Posterior cingulate gyrus (tissue), 11 donors: ENCODE results near the gene AMIGO1.

Experiments used
- DNase-seq, 10 donors: peaks; one replicate each; pipeline versions ENCODE4 v3.0.0 to v3.0.0-alpha.2; 2020 to 2021; ENCODE audit warnings: mixed read lengths in 3 of 10
- intact Hi-C: fragments of 100-400 bp; cut with DNase I; formaldehyde crosslinking; loops from one replicate; pipeline ENCODE4 v1.15.1; 2023

Gene AMIGO1

DNA sequence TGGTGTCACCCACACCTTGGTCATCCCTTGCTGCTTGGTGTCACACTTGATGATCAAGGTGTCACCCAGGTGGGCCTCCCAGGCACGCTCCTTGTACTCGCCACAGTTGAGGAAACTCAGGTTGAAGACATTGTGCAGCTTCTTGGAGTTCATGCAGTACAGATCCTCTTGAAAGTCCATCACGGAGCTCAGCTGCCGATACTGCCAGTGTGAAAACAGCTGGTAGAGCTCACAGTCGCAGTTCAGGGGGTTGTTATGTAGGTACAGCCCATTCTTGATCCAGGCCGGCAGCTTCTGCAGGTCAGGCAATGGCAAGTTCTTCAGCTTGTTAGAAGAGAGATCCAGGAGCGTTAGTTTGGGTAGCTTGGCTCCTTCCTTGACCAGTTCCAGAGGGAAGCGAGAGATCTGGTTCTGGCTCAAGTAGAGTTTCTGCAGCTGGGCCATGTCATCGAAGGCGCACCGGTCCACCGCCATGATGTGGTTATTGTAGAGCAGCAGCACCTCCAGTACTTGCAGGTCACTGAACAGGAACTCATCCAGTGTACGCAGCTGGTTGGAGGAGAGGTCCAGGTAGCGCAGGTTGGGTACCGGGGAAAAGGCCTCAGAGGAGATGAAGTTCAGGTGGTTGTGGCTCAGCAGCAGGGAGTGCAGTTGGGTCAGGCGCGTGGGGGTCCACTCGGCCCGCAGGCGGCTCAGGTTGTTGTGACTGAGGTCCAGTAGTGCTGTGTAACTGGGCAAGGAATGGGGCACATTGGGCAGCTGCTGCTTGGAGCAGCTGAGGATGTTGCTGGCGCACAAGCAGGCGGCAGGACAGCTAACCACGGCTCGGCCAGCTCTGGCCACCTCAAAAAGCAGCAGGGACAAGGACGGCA lies 1.3 kb downstream of the AMIGO1 start:
- intact Hi-C loops = no loop called here
- DNase-seq = peak in 1 of 10 donors; percentile 84

DNA sequence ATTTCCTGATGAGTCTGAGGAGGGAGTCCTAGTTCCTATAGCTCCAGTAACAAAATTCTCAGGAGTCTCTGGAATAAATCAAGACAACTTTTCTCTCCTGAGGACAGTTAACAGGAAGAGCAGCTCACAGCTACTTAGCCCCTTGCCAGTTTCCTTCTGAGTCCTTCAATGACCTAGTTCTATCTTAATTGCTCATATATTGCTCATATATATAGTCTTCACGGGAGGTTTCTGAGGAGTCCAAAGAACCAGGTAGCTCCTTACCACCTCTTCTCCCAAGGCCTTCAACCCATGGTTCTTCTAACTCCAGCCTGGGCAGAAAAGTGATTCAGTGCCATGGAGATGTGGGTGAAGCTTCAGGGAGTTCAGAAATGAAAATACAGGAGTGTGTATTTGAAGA lies 4.6 kb downstream of the AMIGO1 start:
- intact Hi-C loops = no loop called here
- no peak for DNase-seq

- intact Hi-C loops = no loop called here
- DNase-seq = no peak
These were observed 5.6 kb downstream of the AMIGO1 start for GRCh38 chr1:109503935-109504334.

DNA sequence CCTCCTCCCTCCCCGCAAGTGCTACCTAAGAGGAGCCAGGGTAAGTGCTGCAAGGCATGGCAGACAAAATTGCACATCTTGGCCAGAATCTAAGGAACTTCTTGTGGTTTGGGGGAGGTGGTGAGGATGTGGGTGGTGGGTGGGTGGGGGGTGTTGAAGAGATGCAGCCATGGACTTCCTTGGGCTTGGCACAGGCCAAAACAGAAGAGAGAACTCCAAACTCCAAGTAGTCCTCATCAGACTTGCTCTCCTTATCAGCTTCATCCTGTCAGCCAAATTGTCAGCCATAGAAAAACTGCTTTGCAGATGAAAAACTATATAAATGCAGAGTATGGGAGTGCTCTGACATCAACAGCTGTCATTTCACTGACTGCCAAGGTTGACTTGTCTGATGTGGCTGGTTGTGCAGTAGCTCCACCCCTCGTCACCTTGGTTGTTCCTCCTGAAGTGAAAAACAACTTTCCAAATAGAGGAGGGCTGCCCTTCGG lies 7.1 kb downstream of the AMIGO1 start:
- DNase-seq = peak in 1 of 10 donors; percentile 20
- intact Hi-C loops = no loop called here

GRCh38 chr1:109501644-109502363 lies 7.7 kb downstream of the AMIGO1 start:
- intact Hi-C loops = no loop called here
- DNase-seq = peak in 1 of 10 donors; percentile 77

GRCh38 chr1:109500941-109501381 lies 8.6 kb downstream of the AMIGO1 start:
- DNase-seq = peak in 1 of 10 donors; percentile 61
- intact Hi-C loops = no loop called here

DNA sequence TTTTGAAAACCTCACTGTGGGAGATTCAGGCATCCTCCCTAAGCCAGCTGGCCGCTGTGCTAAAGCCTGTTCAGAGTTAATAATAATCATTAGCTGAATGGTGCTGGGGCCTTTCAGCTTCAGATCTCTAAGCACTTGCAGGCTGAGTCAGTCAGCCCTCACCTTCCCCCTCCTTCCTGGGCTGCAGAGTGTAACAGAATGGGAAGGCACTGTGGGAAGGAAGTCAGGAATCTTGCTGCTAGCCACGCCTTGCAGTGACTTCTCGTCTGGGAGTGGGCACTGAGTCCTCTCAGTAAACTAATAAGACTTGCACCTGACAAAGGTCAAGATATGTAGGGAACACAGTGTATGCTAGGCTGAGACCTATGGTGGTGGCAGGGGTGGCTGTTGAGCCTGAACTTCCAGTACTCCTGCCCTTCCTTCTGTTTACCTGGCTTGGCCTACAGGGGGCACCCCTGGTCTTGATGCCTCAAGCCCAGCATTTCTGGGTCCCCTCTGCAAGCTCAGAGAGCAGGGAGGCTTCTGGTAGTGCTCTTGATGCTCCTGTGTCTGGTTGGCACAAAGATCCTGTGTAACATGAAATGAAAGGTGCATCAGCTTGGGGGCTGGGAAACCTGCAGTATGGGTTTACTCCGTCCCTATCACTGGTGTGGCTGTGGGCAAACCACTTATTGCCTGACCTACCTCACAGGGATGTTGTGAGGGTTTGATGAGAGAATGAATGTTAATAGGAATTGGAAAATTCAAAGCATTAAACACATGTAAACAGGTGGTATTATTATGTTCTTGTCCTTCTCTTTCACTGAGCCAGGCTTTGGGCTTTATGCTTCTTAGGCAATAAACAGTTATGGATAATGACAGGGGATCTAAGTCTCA lies 9.6 kb downstream of the AMIGO1 start:
- peak in 2 of 10 donors; percentile 29 to 88 for DNase-seq

GRCh38 chr1:109499081-109499480 lies 10.4 kb downstream of the AMIGO1 start:
- peak in 2 of 10 donors; percentile 82 to 88 for DNase-seq
- intact Hi-C loops = no loop called here

More for the DNA sequence above, 9.6 kb downstream of the AMIGO1 start:
- intact Hi-C loops = no loop called here

DNA sequence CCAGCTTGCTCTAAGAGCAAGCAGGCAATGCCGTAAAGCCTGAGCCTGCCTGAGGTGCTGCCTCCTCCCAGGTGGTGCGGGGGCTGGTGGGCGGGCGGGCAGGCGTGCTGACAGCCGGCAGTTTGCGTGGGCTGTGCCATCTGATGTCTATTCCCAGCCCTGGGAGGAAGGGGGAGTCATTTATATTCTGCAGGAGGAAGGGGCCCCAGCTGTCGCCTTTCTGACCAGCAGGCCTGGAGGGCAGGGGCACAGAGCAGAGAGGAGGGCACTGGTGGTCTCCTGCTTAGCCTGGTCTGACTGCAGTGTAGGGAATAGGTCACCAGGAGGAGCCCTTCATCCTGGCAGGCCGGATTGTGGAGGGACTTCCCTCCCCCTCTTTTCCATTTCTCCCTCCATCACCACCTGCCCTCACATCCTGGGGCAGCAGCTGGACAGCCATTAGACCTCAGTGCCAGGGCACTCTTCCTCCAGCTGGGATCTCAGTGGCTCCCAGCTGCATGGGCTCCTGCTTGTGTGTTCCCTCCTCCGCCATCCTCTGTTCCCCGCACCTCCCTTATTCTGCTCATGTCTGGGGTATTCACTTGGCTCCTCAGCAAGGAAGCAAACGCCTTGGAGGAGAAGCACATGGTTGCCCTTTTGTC lies 11.2 kb downstream of the AMIGO1 start:
- peak in 6 of 10 donors; percentile 43 to 90 (median 70) for DNase-seq
- intact Hi-C loops = no loop called here

DNA sequence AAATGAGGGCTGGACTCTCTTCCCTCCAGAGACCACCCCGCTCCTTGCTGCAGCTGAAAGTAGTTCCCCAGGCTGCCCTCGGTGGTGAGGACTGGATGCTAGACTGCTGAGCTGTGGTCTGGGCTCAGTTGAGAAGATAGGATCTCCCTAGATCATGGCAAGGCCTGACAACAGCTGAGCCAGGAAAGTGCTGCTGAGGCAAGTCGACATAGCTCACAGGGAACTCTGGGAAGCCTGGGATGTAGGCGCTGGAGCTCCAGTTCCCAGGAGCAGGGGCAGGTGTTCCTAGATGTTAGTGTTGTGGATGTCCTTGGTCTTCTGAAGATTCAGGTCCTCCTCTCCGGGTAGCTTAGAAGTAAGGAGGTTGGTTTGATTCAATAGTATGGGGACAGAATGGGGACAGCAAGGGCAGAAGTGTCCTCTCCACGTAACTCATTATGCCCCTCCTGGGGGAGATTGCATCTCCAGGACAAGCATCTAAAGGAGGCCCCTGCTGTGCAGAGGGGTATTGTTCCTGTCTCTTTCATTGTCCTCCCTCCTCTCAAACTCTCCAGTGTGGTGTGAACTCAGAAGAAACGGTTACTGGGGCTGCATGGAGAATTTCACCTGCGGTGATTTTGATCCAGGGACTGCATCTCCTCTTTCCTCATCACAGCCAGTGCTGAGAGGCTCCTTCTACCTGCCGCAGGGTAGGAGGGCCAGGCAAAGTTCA lies 11.9 kb downstream of the AMIGO1 start:
- intact Hi-C loops = no loop called here
- DNase-seq = peak in 1 of 10 donors; percentile 84

GRCh38 chr1:109495738-109496137 lies 13.8 kb downstream of the AMIGO1 start:
- intact Hi-C loops = no loop called here
- peak in 1 of 10 donors; percentile 53 for DNase-seq

DNA sequence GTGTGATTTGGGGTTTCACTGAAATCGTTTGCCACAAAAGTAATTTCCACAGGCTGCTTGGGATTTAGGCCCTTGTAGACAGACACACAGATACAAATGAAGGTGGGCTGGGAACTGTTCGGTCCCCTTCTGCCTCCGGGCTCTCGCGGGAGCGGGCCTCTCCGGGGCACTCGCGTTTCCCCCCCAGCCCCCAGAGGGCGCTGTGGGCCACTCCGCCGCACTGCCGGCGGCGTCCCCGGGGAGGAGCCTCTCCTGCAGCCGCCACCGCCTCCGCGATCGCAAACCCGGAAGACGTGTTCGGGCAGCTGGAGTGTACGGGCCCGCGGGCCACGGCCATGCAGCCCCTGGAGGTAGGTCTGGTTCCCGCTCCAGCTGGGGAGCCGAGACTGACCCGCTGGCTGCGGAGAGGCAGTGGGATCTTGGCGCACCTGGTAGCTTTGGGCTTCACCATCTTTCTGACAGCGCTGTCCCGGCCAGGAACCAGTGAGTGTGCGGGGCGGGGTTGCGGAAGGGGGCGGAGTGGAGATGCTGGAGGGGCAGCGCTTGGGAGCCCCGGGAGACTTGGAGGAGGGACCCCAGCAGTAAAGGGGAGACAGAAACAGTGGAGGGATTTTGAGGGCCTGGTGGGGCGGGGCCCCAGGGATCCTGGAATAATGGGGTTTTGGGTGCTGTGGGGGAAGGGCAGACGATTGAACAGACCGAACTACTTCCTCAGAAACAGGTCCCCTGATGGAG lies 15.6 kb downstream of the AMIGO1 start, which contains the start of gene CYB561D1:
Gene CYB561D1, plus strand, starts transcription at position 290 of the 735 bp plus-strand sequence. Its CDS starts 46 bp downstream, at position 336.
- DNase-seq = peak; percentile 75 to 98 (median 86)
- intact Hi-C loops = no loop called here

GRCh38 chr1:109493227-109493626 lies 16.3 kb downstream of the AMIGO1 start:
- DNase-seq = peak in 4 of 10 donors; percentile 34 to 89 (median 72)
- intact Hi-C loops = no loop called here

DNA sequence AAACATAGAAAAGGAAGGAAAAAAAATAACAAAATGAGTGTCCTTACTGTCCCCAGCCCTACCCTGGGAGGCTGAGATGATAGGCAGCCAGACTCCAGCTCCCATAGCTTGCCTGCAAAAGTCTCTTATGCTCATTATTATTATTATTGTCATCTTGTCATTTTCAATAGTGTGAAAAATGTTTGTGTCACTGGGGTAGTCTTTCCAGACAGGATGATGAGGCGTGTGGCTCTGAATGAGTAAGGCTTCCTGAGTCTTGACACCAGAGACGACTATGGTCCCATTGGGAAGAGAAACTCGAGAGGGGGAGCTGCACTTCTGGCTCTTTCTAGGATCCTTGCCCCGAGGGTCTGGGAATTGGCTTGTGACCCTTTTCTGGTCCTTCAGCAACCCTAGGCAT lies 16.7 kb downstream of the AMIGO1 start:
- no peak for DNase-seq
- intact Hi-C loops = no loop called here

DNA sequence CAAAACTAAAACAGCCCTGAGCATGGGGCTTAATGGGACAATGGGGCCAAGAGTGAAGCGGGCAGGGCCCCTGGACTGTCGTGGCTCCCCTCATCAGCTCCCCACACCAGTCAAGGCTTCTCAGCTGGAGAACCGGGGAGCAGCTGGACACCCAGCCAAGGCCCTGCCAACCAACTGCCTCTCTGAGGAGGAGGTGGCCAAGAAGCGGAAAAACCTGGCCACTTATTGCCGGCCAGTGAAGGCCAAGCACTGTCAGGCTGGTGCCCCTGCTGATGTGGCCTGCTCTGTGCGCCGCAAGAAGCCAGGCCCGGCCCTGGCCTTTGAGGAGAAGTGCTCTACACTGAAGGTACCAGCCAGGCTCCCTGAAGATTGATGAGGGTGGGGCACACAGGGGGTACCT lies 18.2 kb downstream of the AMIGO1 start:
- intact Hi-C loops = loop anchor here (2.0 kb wide), 1 partner anchor 41 kb away; no protein-coding TSS in a partner anchor
- peak in 1 of 10 donors; percentile 57 for DNase-seq

GRCh38 chr1:109490934-109491302 lies 18.6 kb downstream of the AMIGO1 start:
- DNase-seq = peak in 1 of 10 donors; percentile 77
- intact Hi-C loops = loop anchor here (2.0 kb wide), 1 partner anchor 42 kb away; no protein-coding TSS in a partner anchor

DNA sequence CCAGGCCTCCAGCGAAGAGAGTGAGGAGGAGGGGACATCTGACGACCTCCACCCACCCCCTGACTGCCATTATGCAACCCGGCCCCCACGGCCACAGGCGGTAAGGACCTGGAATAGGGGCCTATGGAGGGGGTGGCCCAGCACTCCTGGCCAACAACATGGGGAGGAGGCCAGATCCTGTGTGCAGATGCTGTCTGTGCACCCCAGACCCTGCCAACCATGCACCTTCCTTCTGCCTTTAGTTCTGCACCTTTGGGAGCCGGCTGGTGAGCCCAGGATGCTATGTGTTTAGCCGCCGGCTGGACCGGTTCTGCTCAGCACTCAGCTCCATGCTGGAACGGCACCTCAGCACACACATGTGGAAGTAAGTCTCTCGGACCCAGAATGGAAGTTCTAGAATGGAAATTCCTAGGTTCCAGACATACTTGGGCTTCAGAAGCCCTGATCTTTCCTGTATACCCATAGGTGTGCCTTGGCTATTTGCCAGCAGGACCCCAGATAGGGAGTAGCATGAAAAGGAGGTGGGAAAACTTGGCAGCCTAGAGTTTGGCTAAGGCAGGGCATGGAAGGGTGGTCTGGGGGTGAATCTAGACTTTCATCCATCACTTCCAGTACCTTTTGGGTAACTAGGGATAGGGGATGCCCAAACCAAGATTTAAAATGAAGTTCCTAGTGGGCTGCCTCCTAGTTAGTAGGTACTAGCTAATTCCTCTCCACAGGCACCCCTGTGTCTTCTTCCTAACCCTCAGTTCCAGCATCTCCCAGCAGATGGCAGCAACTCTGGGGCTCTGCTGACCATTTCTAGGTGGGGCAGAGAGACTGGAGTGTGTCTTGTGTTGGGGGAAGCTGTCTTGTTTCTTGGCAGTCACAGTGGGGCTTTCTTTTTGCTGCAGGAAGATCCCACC lies 19.2 kb downstream of the AMIGO1 start:
- peak; percentile 57 to 95 (median 84) for DNase-seq
- intact Hi-C loops = loop anchor here (2.0 kb wide), 1 partner anchor 43 kb away; no protein-coding TSS in a partner anchor
